Inferior parietal cortex (tissue), 1 donor: ENCODE data around the gene NR2C2.

Experiments used
- DNase-seq: peaks from one replicate; pipeline ENCODE4 v3.0.0-alpha.2; 2016; ENCODE audit errors: extremely low spot score

The NR2C2 gene

DNA sequence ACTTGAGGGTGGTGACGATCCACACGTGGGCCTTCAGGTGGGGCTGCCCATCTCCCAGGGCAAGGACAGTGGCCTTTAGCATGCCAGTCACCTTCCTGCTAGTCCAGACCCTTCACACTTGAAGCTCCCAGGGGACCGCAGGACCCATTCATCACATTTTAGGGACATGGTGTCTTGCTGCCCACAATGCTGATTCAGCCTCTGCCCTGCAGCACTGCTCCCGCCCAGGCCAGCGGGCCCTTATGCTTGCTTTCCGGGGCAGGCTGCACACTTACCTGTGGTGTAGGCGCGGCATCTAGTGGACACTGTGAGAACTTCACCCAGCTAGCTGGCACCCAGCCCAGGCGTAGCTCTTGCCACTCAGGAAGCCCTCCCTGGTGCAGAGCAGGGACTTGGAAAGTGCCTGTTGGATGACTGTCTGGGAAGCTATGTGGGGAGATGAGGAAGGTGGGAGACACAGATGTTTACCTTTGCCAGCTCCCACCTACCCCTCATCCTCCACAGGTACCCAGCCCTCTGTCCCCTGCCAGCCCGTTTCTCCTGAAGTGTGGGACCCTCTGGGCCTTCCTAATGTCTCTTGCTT, 26.3 kb upstream of the NR2C2 start:
- DNase-seq = peak; percentile 85

- DNase-seq = no peak
These were observed 25.3 kb upstream of the NR2C2 start for GRCh38 chr3:14921811-14922705.

DNA sequence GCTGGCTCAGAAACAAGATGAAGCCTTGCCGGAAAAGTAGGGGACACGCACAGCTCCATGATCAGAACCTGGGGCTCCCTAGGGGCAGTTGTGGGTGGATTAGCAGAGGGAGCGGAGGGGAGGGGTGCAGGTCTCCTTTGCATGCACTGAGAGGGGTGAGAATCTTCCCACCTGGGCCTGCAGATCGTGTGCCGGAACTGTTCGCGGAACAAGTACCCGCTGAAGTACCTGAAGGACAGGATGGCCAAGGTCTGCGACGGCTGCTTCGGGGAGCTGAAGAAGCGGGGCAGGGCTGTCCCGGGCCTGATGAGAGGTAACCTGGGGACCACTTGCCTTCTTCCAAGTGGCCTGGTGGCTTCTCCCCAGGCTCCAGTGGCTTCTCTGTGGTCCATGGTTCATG, 24.5 kb upstream of the NR2C2 start:
- no peak for DNase-seq

GRCh38 chr3:14923476-14923875, 23.9 kb upstream of the NR2C2 start:
- no peak for DNase-seq

DNA sequence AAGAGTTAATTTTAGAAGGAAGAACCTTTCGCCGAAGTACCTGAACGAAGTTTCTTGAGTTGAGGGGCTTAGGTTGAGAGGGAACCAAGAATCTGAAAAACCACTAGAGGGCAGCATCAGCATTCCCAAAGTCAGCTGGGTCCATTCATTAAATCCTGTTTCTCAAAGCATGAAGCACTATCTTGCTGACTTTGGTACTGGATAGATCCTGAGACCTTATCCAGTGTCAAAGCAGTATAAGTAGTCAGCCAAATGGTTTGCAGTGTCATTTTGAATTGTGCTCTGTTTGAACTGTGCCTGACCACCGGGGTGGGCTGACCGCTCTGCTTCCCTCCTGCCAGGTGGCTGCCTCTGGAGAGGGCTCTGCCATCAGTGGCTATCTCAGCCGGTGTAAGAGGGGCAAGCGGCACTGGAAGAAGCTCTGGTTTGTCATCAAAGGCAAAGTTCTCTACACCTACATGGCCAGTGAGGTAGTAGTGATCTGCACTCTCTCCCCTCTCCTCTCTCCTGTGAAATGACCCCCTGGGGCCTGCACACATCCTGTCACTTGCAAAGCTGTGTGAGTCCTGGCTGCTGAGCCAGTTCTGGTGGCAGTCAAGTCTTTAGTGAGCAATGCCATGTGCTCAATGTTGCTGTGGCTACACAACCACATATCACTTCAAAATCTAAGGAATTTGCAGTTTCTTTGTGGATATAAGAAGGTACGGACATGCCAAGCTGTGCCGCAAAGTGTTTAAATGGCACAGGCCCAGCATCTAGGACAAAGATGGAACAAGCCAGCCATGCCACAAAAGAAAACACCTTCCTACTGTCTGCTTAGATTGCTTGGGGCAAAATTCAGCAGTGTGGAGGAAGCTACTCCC, 21.4 kb upstream of the NR2C2 start:
- peak; percentile 84 for DNase-seq

DNA sequence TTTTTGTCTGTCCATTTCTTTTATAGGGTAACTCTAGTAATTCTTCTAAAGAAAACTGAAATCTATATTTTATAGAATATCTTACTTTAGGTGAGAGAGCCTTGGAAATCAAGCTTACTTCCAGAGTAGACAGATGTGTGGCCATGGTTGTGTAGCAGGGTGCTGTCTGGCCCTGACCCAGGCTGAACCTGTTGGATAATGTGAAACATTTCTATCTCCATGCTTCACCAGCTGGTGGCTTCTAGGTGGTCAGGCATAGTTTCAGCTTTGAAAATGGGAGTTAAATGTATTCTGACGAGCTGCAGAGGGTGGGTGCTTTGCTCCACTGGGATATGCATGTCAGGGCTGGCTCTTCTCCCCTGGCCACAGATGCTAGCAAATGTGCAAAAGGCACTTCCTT, 20.8 kb upstream of the NR2C2 start:
- DNase-seq = no peak

GRCh38 chr3:14927308-14927707, 20.1 kb upstream of the NR2C2 start:
- no peak for DNase-seq

DNA sequence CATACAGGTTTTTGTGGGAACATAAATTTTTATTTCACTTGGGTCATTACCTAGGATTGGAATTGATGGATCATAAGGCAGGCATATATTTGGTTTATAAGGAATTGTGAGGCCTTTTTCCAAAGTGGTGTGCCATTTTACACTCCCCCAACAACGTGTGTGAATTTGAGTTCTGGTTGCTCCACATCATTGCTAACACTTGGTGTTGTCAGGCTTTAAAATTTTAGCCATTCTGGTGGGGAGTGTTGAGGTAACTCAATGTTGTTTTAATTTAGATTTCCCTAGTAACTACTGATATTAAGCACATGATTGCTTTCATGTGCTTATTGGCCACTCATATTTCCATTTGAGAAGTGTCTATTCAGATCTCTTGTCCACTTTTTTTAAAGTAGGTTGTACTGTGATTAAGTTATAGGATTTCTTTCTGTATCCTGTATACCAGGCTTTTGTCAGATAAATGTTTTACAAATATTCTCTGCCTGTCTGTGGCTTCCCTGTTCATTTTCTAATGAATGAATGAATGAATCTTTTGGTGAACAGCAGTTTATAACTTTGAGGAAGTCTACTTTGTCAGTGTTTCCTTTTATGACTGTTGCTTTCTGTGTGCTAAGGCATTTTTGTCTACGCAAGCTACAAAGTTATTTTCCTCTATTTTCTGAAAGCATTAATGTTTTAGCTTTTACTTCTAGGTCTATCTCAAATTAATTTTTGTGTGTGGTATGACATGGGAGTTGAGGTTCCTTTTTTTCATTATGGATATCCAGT, 17.9 kb upstream of the NR2C2 start:
- no peak for DNase-seq

GRCh38 chr3:14933820-14934425, 13.5 kb upstream of the NR2C2 start:
- DNase-seq = no peak

GRCh38 chr3:14935592-14936345, 11.6 kb upstream of the NR2C2 start:
- DNase-seq = no peak

DNA sequence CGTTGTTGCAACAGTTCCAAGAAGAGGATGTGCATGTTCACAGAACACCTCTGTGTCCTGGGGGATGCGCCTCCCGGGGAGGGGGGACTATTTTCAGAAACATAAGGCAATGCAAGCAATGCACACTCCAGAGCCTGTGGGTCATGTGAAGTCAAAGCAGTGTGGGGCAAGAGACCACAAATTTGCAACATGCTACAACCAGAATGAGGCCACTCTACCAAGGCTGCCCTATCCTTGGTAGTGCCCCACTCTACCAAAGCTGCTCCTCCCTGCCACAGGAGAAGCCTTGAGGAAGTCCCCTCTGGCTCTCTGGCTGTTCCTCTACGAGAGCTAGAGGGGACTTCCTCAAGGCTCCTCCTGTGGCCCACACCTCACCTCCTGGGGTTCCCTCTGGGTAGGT, 8.4 kb upstream of the NR2C2 start:
- no peak for DNase-seq

DNA sequence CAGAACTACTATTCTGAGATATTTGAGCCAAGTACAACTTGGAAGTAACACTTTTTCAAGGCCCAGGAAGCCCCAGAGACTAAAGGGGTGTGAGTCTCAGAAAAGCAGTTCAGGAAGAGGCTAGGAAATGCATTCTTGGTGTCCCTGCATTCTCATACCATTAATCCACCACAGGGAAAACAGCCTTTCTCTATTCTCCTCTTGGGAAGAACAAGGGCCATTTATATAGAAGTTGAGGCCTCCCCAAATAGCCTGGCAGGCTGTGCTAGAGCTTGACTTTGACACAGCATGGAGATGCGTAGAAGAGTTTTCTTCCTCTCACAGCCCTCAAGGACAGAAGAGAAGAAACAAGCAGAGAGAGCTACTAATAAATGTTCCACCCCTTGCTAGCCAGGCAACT, 5.5 kb upstream of the NR2C2 start:
- no peak for DNase-seq

DNA sequence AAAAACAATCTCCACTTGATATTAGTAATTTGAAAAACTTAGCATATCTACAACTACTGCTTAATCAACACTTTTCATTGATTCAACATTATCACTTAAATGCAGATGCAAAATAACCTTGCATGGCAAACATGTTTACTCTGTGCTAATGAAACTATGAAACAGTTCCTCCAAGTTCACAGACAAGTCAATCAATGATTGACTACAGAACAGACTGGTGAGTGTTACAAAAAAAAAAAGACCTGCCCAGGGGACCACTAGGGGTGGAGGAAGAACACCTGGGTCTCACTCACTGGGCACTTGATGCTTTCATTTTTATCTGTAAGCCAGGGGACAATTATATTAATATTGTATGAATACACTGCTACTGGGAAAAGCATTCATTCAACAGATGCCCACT, 4.3 kb upstream of the NR2C2 start:
- no peak for DNase-seq

DNA sequence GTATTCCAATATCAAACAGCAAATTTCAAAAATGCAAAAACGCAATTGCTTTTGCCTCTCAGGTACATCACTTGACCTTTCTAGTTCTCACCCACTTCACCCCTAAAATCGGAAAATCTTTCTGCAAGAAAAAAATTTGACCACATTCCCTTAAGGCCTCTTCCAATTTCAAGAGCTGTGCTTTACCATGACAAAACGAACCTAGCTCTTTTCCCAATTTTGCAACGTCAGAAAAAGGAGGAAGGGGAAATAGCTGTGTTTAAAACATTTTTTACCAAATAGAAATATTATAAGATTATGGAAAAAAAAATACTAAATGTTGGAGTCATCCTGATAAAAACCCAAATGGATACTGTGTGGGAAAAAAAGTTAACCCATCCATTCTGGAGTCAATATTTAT, 1.1 kb upstream of the NR2C2 start:
- no peak for DNase-seq

DNA sequence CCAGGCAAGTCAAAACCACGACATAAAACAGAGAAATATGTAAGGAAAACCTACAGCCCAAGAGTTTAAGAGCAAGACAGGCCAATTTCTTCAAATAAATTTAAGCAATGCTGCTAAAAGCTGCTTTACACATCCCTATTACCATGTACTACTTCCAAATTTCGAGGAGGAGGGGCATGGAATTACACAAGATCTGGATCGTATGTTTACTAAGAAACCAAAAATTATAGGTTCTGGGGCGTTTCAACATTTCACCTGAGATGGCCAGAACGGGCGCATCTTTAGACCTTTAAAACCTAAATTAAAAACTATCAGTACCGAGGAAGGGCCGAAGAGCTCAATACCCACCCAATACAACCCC, 664 bp upstream of the NR2C2 start:
- DNase-seq = peak; percentile 14

DNA sequence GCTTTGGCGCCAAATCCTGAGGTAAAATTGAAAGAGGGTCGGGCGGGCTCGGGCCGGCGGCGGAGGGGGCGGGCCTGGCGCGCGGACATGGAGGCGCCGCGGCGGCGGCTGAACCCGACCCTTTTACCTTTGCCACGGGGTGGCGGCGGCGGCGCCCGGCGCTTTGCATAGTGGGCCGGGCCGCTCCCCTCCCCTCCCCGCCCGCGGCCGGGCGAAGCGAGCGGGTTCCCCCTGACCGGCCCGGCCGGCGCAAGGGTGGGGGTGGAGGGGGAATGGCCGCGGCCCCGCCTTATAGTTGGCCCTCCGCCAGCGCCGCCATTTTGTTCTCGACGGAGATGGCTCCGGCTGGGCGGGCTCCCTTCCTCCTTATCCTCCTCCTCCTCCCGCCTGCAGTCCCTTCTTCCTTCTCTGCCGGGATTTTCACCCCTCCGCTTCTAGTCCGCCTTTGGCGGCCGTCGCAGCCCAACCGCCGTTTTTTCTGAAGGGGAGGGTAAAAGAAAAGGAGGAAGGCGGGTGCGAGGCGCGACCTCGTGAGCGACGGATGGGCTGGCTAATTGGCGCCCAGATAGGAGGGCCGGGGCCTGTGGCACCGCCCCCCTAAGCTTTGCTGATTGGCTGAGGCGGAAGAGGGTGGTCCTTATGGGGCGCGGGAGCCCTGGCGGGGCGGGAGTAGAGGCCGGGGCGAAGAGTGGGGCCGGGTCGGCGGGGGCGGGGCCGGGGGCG, 664 bp downstream of the NR2C2 start:
- DNase-seq = peak; percentile 98

- DNase-seq = no peak
These were observed 1.2 kb downstream of the NR2C2 start for GRCh38 chr3:14948609-14949038.

GRCh38 chr3:14949126-14949525, 1.7 kb downstream of the NR2C2 start:
- peak; percentile 15 for DNase-seq

GRCh38 chr3:14950274-14950673, 2.9 kb downstream of the NR2C2 start:
- DNase-seq = no peak

GRCh38 chr3:14957153-14957552, 9.8 kb downstream of the NR2C2 start:
- DNase-seq = no peak
